IPS DF 4.7 (cell line): ENCODE measurements around the gene RPL37A.

Experiments
- DNase-seq: peaks from one replicate; pipeline ENCODE4 v3.0.0-alpha.2; 2013; ENCODE audit warnings: low spot score; ENCODE audit errors: extremely low read depth

The RPL37A gene

GRCh38 chr2:216498379-216499352 is at the start of gene RPL37A:
Gene RPL37A, plus strand, starts transcription at chr2:216498844. Its CDS starts 31 bp downstream, at chr2:216498875.
- DNase-seq: peak; percentile 89

- DNase-seq: no peak
Measured at GRCh38 chr2:216450346-216450745, 48.3 kb upstream of the RPL37A start.

GRCh38 chr2:216450784-216451183 is 47.9 kb upstream of the RPL37A start:
- DNase-seq: no peak

GRCh38 chr2:216453955-216454614 is 44.6 kb upstream of the RPL37A start:
- DNase-seq: no peak

- DNase-seq: no peak
Measured at GRCh38 chr2:216463148-216463547, 35.5 kb upstream of the RPL37A start.

GRCh38 chr2:216464104-216464720 is 34.4 kb upstream of the RPL37A start:
- DNase-seq: no peak

- DNase-seq: no peak
Measured at GRCh38 chr2:216465579-216466195, 33.0 kb upstream of the RPL37A start.

GRCh38 chr2:216467845-216468244 is 30.8 kb upstream of the RPL37A start:
- no peak for DNase-seq

GRCh38 chr2:216469661-216470060 is 29.0 kb upstream of the RPL37A start:
- no peak for DNase-seq

GRCh38 chr2:216473187-216473586 is 25.5 kb upstream of the RPL37A start:
- DNase-seq: no peak

- no peak for DNase-seq
Measured at GRCh38 chr2:216474925-216475670, 23.5 kb upstream of the RPL37A start.

- DNase-seq: no peak
Measured at GRCh38 chr2:216475767-216476166, 22.9 kb upstream of the RPL37A start.

GRCh38 chr2:216477283-216478035 is 21.2 kb upstream of the RPL37A start:
- no peak for DNase-seq

GRCh38 chr2:216478151-216478550 is 20.5 kb upstream of the RPL37A start:
- DNase-seq: no peak

GRCh38 chr2:216478791-216479190 is 19.9 kb upstream of the RPL37A start:
- DNase-seq: no peak

- DNase-seq: no peak
Measured at GRCh38 chr2:216480221-216480620, 18.4 kb upstream of the RPL37A start.

- no peak for DNase-seq
Measured at GRCh38 chr2:216482640-216483039, 16.0 kb upstream of the RPL37A start.

- no peak for DNase-seq
Measured at GRCh38 chr2:216485237-216485636, 13.4 kb upstream of the RPL37A start.

GRCh38 chr2:216485745-216486144 is 12.9 kb upstream of the RPL37A start:
- DNase-seq: no peak

- no peak for DNase-seq
Measured at GRCh38 chr2:216486271-216486670, 12.4 kb upstream of the RPL37A start.
